GM18499 (cell line): Measurements from ENCODE around the gene PRAMEF15.
"Not testable (repeated sequence)": the region's sequence is repeated elsewhere in the genome, so short reads cannot be mapped to it uniquely, and the experiment has no call there.

Experiments
- ATAC-seq: cut with Tn5 transposase; IDR thresholded peaks from one replicate; pipeline ENCODE4 v1.9.1; 2021; ENCODE audit warnings: moderate number of reproducible peaks; ENCODE audit not compliant: insufficient read depth, unreplicated experiment

The PRAMEF15 gene

DNA sequence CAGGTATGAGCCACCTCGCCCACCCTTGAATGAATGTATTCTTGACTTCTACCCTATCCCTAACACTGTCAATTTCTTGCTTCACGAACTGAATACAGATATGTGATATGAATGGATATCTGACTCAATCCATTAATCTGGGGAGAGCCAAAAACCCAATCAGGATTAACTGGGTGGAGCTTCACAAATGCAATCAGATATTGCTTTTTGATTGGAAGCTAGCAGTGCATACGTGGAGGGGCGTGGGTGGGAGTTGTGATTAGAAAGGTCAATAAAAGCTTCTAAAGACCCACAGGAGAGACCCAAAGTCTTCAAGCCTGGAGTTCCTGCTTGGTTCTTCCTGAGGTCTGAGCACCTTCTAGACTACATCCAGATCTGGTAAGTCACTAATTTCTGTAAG, at the start of gene PRAMEF15:
PRAMEF15 (plus strand) TSS at position 301 of the 400 bp plus-strand sequence. CDS start 2,827 bp downstream, outside the sequence.
- ATAC-seq: not testable (repeated sequence)

DNA sequence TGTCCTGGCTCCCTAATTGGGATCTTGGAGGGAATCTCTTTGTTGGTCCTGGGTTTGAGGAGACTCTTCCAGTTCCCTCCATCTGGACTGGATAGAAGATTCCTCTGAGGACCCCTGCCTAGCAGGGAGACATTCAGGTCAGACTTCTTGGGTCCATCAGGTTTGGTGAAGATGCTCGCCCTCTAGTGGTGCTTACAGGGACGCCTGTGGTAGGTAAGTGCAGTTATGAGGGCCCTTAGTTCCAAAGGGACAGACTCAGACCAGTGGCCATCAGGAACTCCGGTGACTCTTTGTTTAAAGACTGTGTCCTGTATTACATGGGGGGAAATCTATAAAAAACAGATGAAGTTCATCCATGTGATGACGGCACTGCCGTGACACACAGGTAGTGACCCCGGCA, 38.4 kb upstream of the PRAMEF15 start:
- not testable (repeated sequence) for ATAC-seq

DNA sequence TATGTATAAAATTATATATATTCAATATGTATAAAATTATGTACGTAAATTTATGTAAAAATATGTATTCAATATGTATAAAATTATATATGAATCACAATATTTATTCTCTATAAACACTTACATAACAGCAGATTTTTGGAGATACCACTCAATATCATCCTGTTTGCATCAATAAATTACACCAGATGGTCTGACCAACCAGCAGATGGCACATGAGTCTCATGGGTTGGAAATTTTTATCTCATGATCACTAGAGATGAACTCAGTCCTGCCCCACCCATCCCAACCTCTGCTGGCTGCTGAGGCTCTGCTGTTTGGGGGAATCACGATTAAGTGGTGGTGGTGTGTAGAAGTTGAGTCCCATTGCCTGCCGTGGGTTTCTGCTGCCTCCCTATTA, 35.8 kb upstream of the PRAMEF15 start:
- ATAC-seq: not testable (repeated sequence)

GRCh38 chr1:13285037-13285436, 30.3 kb upstream of the PRAMEF15 start, which contains the start of gene PRAMEF8:
Gene PRAMEF8 (minus strand): TSS chr1:13285137. CDS start chr1:13284091, 1,046 bp downstream.
- not testable (repeated sequence) for ATAC-seq

GRCh38 chr1:13289030-13289429, 26.4 kb upstream of the PRAMEF15 start:
- not testable (repeated sequence) for ATAC-seq

GRCh38 chr1:13297216-13297931, 18.0 kb upstream of the PRAMEF15 start:
- ATAC-seq: not testable (repeated sequence)

DNA sequence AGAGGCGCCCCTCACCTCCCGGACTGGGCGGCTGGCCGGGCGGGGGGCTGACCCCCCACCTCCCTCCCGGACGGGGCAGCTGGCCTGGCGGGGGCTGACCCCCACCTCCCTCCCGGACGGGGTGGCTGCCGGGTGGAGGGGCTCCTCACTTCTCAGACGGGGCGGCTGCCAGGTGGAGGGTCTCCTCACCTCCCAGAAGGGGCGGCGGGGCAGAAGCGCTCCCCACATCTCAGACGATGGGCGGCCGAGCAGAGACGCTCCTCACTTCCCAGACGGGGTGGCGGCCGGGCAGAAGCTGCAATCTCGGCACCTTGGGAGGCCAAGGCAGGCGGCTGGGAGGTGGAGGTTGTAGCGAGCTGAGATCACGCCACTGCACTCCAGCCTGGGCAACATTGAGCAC, 16.7 kb upstream of the PRAMEF15 start:
- not testable (repeated sequence) for ATAC-seq

- not testable (repeated sequence) for ATAC-seq
These were observed 13.2 kb upstream of the PRAMEF15 start for GRCh38 chr1:13302197-13302596.

DNA sequence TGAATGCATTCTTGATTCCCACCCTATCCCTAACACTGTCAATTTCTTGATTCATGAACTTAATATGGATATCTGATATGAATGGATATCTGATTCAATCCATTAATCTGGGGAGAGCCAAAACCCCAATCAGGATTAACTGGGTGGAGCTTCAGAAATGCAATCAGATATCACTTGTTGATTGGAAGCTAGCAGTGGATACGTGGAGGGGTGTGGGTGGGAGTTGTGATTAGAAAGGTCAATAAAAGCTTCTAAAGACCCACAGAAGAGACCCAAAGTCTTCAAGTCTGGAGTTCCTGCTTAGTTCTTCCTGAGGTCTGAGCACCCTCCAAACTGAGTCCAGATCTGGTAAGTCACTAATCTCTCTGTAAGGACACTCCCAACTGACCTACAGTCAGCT, 12.1 kb upstream of the PRAMEF15 start, which contains the start of gene PRAMEF33:
PRAMEF33 (plus strand) TSS at position 301 of the 400 bp plus-strand sequence. CDS start 2,416 bp downstream, outside the sequence.
- ATAC-seq: not testable (repeated sequence)

DNA sequence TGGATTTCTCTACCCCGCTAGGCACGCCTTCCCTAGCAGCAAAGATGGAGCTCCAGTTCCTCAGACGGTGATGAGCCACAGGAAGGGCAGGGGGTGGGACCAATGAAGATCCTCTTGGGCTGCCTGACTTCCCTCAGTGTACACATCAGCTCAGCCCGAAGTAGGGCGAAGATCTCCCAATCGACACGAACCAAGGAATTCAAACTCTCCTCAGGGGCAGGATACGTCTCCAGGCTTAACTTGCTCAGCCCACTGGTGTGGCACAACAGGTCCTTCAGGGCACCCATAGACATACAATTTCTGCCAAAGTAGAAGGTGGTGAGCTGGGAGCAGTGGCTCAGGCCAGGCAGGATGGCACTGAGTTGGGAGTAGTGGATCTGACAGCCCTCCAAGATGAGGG, 27.1 kb downstream of the PRAMEF15 start:
- not testable (repeated sequence) for ATAC-seq

DNA sequence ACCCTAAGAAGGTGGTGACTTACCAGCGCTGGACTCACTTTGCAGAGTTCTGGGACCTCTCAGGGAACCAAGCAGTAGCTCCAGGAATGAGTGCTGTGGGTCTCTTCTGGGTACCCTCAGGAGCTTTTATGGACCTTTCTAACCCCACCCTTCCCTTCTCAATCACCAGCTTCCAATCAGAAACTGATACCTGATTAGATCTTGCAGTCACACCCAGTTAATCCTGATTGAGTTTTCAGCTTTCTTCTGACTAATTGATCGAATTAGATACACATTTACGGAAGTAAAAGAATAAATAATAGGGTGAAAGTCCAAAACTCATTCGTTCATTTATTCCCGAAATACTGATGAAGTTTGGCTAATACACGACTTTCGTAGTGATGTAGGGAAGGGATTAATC, 31.7 kb downstream of the PRAMEF15 start, which contains the start of gene PRAMEF14:
PRAMEF14 (minus strand) TSS at position 101 of the 400 bp plus-strand sequence. CDS start 1,820 bp downstream, outside the sequence.
- not testable (repeated sequence) for ATAC-seq

GRCh38 chr1:13353476-13353875, 38.1 kb downstream of the PRAMEF15 start:
- ATAC-seq: not testable (repeated sequence)

DNA sequence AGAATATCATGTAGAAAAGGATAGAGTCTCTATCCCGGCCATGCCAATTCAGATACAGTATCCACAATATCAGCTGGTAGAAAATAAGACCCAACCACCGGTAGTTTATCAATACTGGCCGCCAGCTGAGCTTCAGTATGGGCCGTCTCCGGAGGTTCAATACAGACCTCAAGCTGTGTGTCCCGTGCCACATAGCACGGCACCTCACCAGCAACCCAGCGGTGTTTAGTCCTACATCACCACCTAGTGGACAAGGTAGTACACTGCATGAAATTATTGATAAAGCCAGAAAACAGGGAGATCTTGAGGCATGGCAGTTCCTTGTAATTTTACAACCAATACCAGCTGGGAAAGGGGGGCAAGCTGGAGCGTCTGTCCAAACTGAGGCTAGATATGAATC, 39.1 kb downstream of the PRAMEF15 start:
- ATAC-seq: not testable (repeated sequence)

- ATAC-seq: not testable (repeated sequence)
These were observed 41.4 kb downstream of the PRAMEF15 start for GRCh38 chr1:13356774-13357173.

GRCh38 chr1:13362364-13362763, 47.0 kb downstream of the PRAMEF15 start:
- not testable (repeated sequence) for ATAC-seq

DNA sequence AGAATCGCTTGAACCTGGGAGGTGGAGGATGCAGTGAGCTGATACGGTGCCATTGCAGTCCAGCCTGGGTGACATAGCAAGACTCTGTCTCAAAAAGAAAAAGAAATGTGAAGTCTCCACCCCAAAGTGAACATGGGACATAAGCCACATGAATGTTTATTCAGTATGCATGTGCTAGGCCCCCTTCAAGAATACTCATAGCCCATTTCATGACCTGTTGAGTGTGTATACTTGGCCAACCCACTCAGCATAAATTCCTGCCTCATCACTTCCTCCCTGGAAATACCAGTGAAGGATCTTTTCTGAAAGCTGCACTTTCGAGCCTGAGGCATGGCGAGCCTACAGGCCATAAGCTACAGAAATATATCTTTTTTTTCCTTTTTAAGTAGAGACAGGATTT, 49.5 kb downstream of the PRAMEF15 start:
- not testable (repeated sequence) for ATAC-seq

DNA sequence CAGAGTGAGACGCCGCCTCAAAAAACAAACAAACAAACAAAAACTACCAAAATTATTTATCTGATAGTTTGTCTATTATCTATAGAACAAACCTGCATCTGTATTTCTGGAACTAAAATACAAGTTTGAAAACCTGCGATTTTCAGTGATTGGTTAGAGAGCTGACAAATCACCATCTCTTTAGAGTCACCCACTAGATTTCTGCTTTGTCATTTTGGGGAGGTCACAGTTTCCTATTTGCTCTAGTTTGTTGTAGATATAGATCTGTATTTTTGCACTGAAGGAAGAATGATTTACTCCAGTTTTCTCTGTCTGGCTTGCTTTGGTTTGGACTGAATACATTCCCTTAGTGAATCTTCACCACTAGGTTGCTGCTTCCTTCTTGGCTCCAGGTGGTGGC, 51.2 kb downstream of the PRAMEF15 start:
- ATAC-seq: not testable (repeated sequence)

DNA sequence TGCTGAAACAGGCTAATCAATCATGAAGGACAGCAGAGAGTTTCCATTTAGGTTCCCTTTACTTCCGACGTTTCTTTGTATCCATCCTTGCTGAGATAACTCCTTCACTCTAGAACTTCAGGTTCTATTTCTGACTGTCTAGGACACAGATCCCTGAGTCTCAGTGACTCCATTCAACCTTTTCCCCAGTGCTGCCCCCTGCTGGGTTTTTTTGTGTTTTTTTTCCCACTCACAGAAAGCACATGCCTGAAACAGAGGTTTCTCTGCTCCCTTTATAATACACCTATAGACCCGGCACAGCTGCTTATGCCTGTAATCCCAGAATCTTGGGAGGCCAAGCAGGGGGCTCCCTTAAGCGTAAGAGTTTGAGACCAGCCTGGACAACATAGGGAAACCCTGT, 53.2 kb downstream of the PRAMEF15 start:
- ATAC-seq: not testable (repeated sequence)
